Endothelial cell of umbilical vein (primary cell): ENCODE measurements around the gene GRK6.

Source experiments
- CTCF ChIP-seq, 2 donors: IDR thresholded peaks; 1 replicate in 1 of 2; 2 replicates in 1 of 2; pipeline ENCODE4 v1.5.1; 2011; ENCODE audit warnings: low read length in 2 of 2, mild to moderate bottlenecking in 2 of 2, moderate library complexity in 2 of 2, control low read depth in 1 of 2, inconsistent platforms in 1 of 2, low read depth in 1 of 2; ENCODE audit not compliant: insufficient read depth in 1 of 2; ENCODE audit errors: extremely low read depth in 1 of 2
- EZH2 ChIP-seq: IDR thresholded peaks from 2 replicates; pipeline ENCODE4 v1.6.1; 2012; ENCODE audit warnings: borderline replicate concordance, low read depth, mild to moderate bottlenecking, moderate library complexity, low read length, inconsistent platforms; ENCODE audit not compliant: severe bottlenecking
- MAX ChIP-seq: IDR thresholded peaks from 2 replicates; pipeline ENCODE4 v1.6.1; 2011; ENCODE audit not compliant: insufficient read depth, insufficient read length
- POLR2A ChIP-seq: IDR thresholded peaks from 2 replicates; pipeline ENCODE4 v1.6.1; 2012; ENCODE audit warnings: low read depth, mild to moderate bottlenecking, control low read depth, low read length
- POLR2AphosphoS5 ChIP-seq: IDR thresholded peaks from 2 replicates; pipeline ENCODE4 v1.6.1; 2012; ENCODE audit warnings: low read depth, mild to moderate bottlenecking, control low read depth, low read length, moderate library complexity; ENCODE audit not compliant: insufficient read depth

DNA sequence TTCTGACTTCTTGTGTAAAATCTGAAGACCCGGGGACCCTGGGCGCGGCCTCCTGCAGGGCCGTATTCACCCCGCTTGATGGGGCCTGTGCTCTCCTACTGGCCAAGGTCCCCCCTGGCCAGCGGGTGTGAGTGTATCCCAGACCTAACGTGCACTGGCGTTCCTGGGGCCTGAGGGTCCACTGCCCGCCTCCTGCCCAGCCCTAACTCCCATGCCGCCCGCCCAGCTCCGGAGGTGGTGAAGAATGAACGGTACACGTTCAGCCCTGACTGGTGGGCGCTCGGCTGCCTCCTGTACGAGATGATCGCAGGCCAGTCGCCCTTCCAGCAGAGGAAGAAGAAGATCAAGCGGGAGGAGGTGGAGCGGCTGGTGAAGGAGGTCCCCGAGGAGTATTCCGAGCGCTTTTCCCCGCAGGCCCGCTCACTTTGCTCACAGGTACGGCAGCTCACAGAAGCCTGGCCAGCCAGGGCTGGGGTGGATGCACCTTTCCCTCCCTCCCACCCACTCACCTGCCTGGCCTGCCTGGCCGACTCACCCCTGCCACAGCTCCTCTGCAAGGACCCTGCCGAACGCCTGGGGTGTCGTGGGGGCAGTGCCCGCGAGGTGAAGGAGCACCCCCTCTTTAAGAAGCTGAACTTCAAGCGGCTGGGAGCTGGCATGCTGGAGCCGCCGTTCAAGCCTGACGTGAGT, 9.5 kb downstream of the GRK6 start:
- TF ChIP-seq MAX (no peak), POLR2A (no peak), CTCF (IDR thresholded peaks at IDR 0.05; ENCODE audit: extremely low read depth in 1 of 2, insufficient read depth in 1 of 2, low read depth in 1 of 2, low read length in 2 of 2) (no peak), EZH2 (no peak), POLR2AphosphoS5 (no peak)
